OCI-LY1 (cell line): ENCODE results near the gene PPIF.

Source experiments
- EZH2 ChIP-seq: fragments of 200-600 bp; sonication (generic), shearing (Covaris generic); IDR thresholded peaks from 2 replicates; pipeline ENCODE4 v1.8.0; 2017; ENCODE audit warnings: borderline replicate concordance, mixed run types, mild to moderate bottlenecking, antibody characterized with exemption, low read length, moderate library complexity, mixed read lengths
- TF ChIP-seq, protein P1 (sequence below): fragments of 200-600 bp; sonication (generic), shearing (Covaris generic); IDR thresholded peaks from 2 replicates; pipeline ENCODE4 v1.5.1; 2017; ENCODE audit warnings: mild to moderate bottlenecking, antibody characterized with exemption, low read length, moderate library complexity, mixed read lengths

DNA sequence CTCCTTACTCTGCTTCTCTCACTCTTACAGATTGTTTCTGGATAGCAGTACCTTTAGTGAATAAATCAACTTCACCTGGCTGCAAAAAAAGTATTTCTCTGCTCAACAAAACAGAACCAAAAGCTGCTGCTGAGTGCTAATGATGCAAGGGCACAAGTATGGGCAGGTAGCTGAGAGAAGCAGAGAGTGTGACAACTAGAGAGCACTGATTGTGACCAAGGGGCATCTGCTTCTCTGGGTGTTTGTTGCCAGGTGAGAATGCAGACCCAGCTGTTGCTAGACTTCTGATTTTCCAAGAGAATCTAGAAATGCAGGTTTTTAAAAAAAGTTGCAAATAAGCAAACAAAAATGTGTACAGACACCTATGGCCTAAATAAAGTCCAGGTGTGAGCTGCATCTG lies 25.3 kb upstream of the PPIF start:
- TF ChIP-seq, protein P1, sequence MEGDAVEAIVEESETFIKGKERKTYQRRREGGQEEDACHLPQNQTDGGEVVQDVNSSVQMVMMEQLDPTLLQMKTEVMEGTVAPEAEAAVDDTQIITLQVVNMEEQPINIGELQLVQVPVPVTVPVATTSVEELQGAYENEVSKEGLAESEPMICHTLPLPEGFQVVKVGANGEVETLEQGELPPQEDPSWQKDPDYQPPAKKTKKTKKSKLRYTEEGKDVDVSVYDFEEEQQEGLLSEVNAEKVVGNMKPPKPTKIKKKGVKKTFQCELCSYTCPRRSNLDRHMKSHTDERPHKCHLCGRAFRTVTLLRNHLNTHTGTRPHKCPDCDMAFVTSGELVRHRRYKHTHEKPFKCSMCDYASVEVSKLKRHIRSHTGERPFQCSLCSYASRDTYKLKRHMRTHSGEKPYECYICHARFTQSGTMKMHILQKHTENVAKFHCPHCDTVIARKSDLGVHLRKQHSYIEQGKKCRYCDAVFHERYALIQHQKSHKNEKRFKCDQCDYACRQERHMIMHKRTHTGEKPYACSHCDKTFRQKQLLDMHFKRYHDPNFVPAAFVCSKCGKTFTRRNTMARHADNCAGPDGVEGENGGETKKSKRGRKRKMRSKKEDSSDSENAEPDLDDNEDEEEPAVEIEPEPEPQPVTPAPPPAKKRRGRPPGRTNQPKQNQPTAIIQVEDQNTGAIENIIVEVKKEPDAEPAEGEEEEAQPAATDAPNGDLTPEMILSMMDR = no peak
- TF ChIP-seq EZH2 = no peak
